ENCODE measurements around the gene KAZN. TPM values are rescaled to one million over a fixed set of nuclear protein-coding genes. Genes with fewer than 3 reads are reported as not detected.

The KAZN gene
- total and polyA plus RNA-seq, 11 donors: 0.65 to 6.5 (median 2.3) TPM

DNA sequence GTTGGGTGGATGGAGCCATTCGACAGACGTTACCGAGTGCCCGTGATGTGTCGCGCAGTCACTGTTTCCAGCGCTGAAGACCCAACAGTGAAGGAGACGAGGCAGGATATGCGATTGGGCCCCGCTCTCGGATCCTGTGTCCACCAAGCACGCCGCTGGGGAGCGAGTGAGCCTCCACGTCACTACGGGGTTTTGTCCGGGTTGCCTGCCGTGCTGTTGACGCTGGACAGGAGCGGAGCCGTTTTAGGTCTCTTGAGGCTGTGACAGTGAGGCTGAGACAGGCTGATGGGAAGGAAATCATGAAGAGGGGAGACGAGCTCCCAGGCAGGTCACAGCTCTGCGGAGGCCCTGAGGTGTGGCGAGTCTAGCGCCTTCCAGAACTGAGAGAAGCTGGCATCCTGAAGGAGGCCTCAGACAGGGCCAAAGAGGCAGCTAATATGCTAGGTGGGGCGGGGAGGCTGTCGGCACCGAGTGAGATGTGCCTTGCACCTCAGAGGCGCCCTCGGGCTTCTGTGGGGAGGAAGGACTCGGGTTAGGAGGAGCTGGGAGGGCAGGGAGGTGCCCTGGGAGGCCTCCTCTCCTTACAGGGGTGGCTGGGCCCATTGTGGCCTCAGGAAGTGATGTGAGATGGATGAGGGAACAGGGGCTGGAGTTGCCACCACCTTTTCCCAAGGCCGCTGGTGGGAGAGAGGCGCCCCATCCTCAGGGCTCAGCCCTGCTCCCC lies 359.1 kb downstream of the KAZN start:
- 90 to 91% (median 91%) methylated on average over 33 of the region's 33 CpGs for WGBS, 4 donors
- Histone ChIP-seq H3K27ac (no peak overlapping the region), H3K9me3 (peaks cover 0 to 11% (median 2%) of the 10 kb centered on the region in 12 donors), H3K4me1 (peaks cover 0 to 21% (median 0%) of the 10 kb centered on the region in 12 donors), H3K36me3 (peaks cover 0 to 7% (median 0%) of the 10 kb centered on the region in 9 donors), H3K4me3 (no peak overlapping the region), H3K27me3 (no peaks in the 10 kb centered on the region)
- TF ChIP-seq CTCF (IDR thresholded peaks at IDR 0.05) (no peak), POLR2A (IDR thresholded peaks at IDR 0.05) (no peak)
- no peak for DNase-seq
- no peak for ATAC-seq
- intact Hi-C loops (cut with DNase I): no loop called here

GRCh38 chr1:14958249-14959058 lies 360.0 kb downstream of the KAZN start:
- DNase-seq (no peak), ATAC-seq (no peak)
- TF ChIP-seq CTCF (IDR thresholded peaks at IDR 0.05) (no peak), POLR2A (IDR thresholded peaks at IDR 0.05) (no peak)
- H3K4me1 ChIP-seq: peaks cover 0 to 21% (median 0%) of the 10 kb centered on the region in 12 donors
- H3K27me3 ChIP-seq: no peaks in the 10 kb centered on the region
- H3K4me3 ChIP-seq: no peak overlapping the region
- intact Hi-C loops (cut with DNase I): no loop called here
- WGBS, 4 donors: 85 to 91% (median 86%) methylated on average over 15 to 19 of the region's 19 CpGs
- peaks cover 0 to 8% (median 0%) of the 10 kb centered on the region in 9 donors for H3K36me3 ChIP-seq
- no peak overlapping the region for H3K27ac ChIP-seq
- H3K9me3 ChIP-seq: peaks cover 0 to 8% (median 2%) of the 10 kb centered on the region in 12 donors

DNA sequence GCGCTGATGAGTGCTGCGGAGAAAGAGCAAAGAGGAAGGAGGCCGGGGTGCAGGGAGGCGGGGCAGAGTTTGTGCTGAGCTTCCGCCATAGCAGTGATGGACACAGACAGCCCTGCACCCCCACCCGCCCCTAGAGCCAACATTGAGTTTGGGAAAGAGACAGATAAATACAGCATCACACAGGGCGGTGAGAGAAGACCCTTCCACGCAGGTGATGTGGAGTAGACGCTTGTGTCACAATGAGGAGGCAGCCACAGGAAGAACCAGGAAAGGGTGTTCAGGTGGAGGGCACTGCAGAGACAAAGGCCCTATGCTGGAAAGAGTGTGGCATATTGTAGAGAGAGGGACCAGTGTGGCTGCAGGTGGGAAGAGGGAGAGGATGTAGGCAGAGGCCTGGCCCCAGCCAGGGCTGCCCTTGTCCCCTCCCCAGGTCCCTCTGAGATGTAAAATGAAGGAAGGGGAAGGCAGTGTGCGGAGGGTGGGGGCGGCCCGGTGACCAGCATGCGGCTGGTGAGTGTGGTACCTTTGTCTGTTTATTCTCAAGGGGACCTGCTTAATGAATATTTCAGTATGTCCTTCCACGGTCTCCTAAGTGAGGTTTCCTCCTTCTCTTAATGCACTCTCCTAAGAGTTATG lies 360.7 kb downstream of the KAZN start:
- ATAC-seq (no peak), DNase-seq (no peak)
- Histone ChIP-seq H3K4me1 (peaks cover 0 to 21% (median 0%) of the 10 kb centered on the region in 12 donors), H3K27me3 (no peaks in the 10 kb centered on the region), H3K4me3 (no peak overlapping the region), H3K9me3 (peaks cover 0 to under 1% (median 0%) of the 10 kb centered on the region in 12 donors), H3K27ac (no peak overlapping the region), H3K36me3 (peaks cover 0 to 8% (median 0%) of the 10 kb centered on the region in 9 donors)
- TF ChIP-seq CTCF (IDR thresholded peaks at IDR 0.05) (no peak), POLR2A (IDR thresholded peaks at IDR 0.05) (no peak)
- intact Hi-C loops (cut with DNase I): no loop called here
- 88 to 91% (median 91%) methylated on average over 14 of the region's 14 CpGs for WGBS, 4 donors
